Thyroid gland (tissue), 4 donors: ENCODE measurements around the gene AMOT. TPM values are rescaled to one million over a fixed set of nuclear protein-coding genes. Genes with fewer than 3 reads are reported as not detected.

Experiments
- DNase-seq, 2 donors: peaks; one replicate each; pipeline ENCODE4 v3.0.0-alpha.2; 2019
- H3K27ac ChIP-seq, 3 donors: fragments of 200-600 bp; sonication (generic); 1 replicate in 2 of 3; 2 replicates in 1 of 3; pipeline ENCODE4 v1.5.1; 2016 to 2019; ENCODE audit warnings: mild to moderate bottlenecking in 1 of 3, moderate library complexity in 1 of 3
- H3K27me3 ChIP-seq: fragments of 200-600 bp; sonication (generic); one replicate; pipeline ENCODE4 v1.5.1; 2019
- H3K36me3 ChIP-seq, 2 donors: fragments of 200-600 bp; sonication (generic); one replicate each; pipeline ENCODE4 v1.5.1; 2016 to 2019
- H3K4me1 ChIP-seq, 2 donors: fragments of 200-600 bp; sonication (generic); one replicate each; pipeline ENCODE4 v1.5.1; 2017 to 2019
- H3K4me3 ChIP-seq, 3 donors: fragments of 200-600 bp; sonication (generic); replicated peaks in 1 of 3; 1 replicate in 2 of 3; 2 replicates in 1 of 3; pipeline ENCODE4 v1.5.1; 2016; ENCODE audit warnings: mild to moderate bottlenecking in 1 of 3
- H3K9me3 ChIP-seq: fragments of 200-600 bp; sonication (generic); one replicate; pipeline ENCODE4 v1.5.1; 2017
- POLR2A ChIP-seq, 2 donors: fragments of 450-650 bp; IDR thresholded peaks; one replicate each; pipeline ENCODE4 v1.6.1; 2017; ENCODE audit warnings: antibody characterized with exemption in 2 of 2, mild to moderate bottlenecking in 2 of 2, moderate library complexity in 1 of 2
- WGBS, 2 donors: methylation state at CpG; one replicate each; pipeline ENCODE4 v1.1.5; 2017; 5-methylcytosine and 5-hydroxymethylcytosine counted together
- intact Hi-C: fragments of 100-400 bp; cut with DNase I; formaldehyde crosslinking; loops from one replicate; pipeline ENCODE4 v1.15.1; 2023
- total RNA-seq, 4 donors: library from RNA; depleted of rRNA; stranded (reverse); fragments of >200 nt; gene quantifications; one replicate each; pipeline ENCODE4 v1.2.3, GENCODE V29; 2016
- TF ChIP-seq, protein P1 (sequence below), 6 experiments: fragments of 200-600 bp in 3 of 6; fragments of 450-650 bp in 3 of 6; sonication (generic) in 3 of 6; IDR thresholded peaks; one replicate each; pipeline ENCODE4 v1.5.1; 2016 to 2019; ENCODE audit warnings: antibody characterized with exemption in 6 of 6, mild to moderate bottlenecking in 2 of 6, inconsistent platforms in 1 of 6, moderate library complexity in 1 of 6

The AMOT gene
- total RNA-seq, 4 donors from 2014 or later: 8.0 to 20.7 (median 14.1) TPM

DNA sequence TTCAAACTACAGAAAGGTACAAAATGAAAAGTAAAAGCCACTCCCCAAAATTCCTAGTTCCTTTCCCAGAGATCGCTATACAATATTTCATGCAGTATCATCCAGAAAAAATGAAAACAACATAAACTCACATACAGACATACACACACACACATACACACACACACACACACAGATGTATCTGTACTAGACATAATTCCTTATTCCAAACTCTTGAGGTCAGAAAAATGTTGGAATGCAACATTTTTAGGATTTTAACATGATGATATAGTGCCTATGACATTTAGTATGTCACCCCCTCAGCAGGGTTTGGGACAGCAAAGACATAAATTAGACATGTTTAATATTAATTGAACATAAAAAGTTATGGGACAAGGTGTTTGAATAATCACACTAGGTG lies 87.5 kb downstream of the AMOT start:
- intact Hi-C loops: no loop called here
- no peak for TF ChIP-seq POLR2A (IDR thresholded peaks at IDR 0.05)
- TF ChIP-seq, protein P1, sequence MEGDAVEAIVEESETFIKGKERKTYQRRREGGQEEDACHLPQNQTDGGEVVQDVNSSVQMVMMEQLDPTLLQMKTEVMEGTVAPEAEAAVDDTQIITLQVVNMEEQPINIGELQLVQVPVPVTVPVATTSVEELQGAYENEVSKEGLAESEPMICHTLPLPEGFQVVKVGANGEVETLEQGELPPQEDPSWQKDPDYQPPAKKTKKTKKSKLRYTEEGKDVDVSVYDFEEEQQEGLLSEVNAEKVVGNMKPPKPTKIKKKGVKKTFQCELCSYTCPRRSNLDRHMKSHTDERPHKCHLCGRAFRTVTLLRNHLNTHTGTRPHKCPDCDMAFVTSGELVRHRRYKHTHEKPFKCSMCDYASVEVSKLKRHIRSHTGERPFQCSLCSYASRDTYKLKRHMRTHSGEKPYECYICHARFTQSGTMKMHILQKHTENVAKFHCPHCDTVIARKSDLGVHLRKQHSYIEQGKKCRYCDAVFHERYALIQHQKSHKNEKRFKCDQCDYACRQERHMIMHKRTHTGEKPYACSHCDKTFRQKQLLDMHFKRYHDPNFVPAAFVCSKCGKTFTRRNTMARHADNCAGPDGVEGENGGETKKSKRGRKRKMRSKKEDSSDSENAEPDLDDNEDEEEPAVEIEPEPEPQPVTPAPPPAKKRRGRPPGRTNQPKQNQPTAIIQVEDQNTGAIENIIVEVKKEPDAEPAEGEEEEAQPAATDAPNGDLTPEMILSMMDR (IDR thresholded peaks at IDR 0.05): no peak
- no peaks in the 10 kb centered on the region for H3K36me3 ChIP-seq
- H3K27ac ChIP-seq: no peak overlapping the region
- H3K4me1 ChIP-seq: no peaks in the 10 kb centered on the region
- no peak for DNase-seq
- no peaks in the 10 kb centered on the region for H3K9me3 ChIP-seq
- WGBS, 2 donors: 83 to 91% methylated on average over 1 of the region's 1 CpG
- no peak overlapping the region for H3K4me3 ChIP-seq
- H3K27me3 ChIP-seq: no peaks in the 10 kb centered on the region

- H3K27me3 ChIP-seq: no peaks in the 10 kb centered on the region
- H3K4me3 ChIP-seq: no peak overlapping the region
- intact Hi-C loops: no loop called here
- H3K27ac ChIP-seq: no peak overlapping the region
- DNase-seq: no peak
- no peaks in the 10 kb centered on the region for H3K9me3 ChIP-seq
- H3K36me3 ChIP-seq: no peaks in the 10 kb centered on the region
- H3K4me1 ChIP-seq: no peaks in the 10 kb centered on the region
- 58 to 75% methylated on average over 2 of the region's 2 CpGs for WGBS, 2 donors
- TF ChIP-seq, protein P1 (IDR thresholded peaks at IDR 0.05): no peak
- TF ChIP-seq POLR2A (IDR thresholded peaks at IDR 0.05): no peak
These were observed 89.6 kb downstream of the AMOT start for GRCh38 chrX:112751076-112751475.

DNA sequence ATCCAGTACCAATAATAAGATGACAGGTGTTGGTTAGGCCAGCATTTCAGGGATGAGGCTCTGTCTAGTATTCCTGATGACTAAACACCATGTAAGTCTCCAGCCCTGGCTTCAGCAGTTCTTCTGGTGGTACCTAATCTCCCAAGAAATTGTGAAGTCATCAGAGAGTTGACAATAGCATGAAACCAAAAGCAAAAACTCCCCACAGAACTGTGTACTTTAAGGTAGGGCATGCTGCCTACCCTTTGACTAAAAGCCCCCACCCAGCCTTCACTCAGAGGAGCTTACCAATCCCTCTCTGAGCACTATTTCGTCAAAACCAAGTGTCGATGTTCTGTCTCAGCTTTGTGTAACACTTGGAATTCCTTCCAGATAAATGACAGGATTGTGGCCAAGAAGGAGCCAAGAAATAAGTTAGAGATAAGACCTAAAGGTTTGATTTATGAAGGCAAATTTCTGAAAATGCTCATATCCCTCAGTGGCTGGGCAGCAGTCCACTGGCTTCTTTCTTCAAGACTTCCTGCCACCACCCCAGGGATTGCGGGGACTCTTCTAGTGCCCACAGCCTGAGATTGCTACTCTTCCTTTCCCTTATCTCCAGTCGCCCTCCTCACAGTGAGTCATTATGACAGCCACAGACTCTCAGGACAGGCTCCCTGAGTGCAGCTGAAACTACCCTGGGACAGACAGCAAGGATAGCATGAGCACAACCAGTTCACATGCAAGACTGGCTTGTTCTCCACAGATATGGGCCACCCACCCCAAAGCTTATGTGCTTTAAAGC lies 93.6 kb downstream of the AMOT start:
- Histone ChIP-seq H3K4me3 (no peak overlapping the region), H3K27ac (no peak overlapping the region), H3K9me3 (no peaks in the 10 kb centered on the region), H3K27me3 (no peaks in the 10 kb centered on the region), H3K4me1 (no peaks in the 10 kb centered on the region), H3K36me3 (no peaks in the 10 kb centered on the region)
- 75 to 90% methylated on average over 3 to 4 of the region's 4 CpGs for WGBS, 2 donors
- intact Hi-C loops: no loop called here
- TF ChIP-seq, protein P1 (IDR thresholded peaks at IDR 0.05): no peak
- TF ChIP-seq POLR2A (IDR thresholded peaks at IDR 0.05): no peak
- DNase-seq: no peak

DNA sequence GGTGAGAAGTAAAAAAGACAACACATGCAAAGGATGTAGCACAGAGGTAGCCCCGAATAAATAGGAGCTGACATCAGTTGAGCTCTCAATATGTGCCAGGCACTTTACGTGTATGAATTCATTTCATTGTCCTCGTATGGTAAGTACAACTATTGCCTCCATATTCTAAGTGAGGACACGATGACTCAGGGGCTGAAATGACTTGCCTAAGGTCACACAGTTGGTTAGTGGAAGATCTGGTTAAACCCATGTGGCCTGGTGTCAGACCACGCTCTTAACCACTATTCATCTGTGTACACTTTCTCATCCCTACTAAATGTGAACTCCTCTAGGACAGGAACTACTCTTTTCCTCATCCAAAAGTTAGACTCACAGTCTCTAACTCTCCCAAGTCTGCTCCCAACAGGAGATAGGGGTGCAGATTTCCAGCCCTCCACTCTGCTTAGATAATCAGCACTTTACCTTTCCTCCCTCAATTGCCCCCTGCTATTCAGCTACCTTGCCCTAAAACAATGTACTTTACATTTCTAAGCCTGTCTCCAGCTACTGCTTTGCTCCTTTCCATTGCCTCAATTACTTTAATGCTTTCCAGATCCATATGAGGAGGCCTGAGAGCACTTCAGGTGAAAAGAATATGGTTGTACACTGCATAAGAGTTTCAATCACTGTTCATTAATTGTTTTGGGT lies 102.1 kb downstream of the AMOT start:
- TF ChIP-seq, protein P1 (IDR thresholded peaks at IDR 0.05): no peak
- no peak for TF ChIP-seq POLR2A (IDR thresholded peaks at IDR 0.05)
- Histone ChIP-seq H3K27me3 (no peaks in the 10 kb centered on the region), H3K27ac (no peak overlapping the region), H3K4me3 (no peak overlapping the region), H3K4me1 (no peaks in the 10 kb centered on the region), H3K9me3 (no peaks in the 10 kb centered on the region), H3K36me3 (no peaks in the 10 kb centered on the region)
- intact Hi-C loops: no loop called here
- no peak for DNase-seq
- WGBS, 2 donors: 92 to 97% methylated on average over 5 of the region's 5 CpGs

DNA sequence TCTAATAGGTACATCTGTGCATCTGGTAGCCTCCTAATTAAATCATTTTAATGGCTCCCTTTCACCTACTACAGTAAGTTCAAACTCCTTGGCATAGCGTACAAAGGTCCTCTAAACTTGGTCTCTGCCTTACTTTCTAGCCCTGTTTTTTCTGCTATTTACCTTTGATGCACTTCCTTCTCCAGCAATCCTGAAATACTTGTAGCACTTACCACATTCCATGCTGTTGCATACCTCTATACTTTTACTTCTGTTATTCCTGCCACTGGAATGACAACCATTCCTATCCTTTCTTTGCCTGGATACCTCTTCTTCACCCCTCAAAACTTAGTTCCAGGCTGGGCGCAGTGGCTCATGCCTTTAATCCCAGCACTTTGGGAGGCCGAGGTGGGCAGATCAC lies 104.3 kb downstream of the AMOT start:
- H3K9me3 ChIP-seq: no peaks in the 10 kb centered on the region
- no peaks in the 10 kb centered on the region for H3K36me3 ChIP-seq
- H3K27me3 ChIP-seq: no peaks in the 10 kb centered on the region
- 91 to 93% methylated on average over 3 of the region's 3 CpGs for WGBS, 2 donors
- intact Hi-C loops: no loop called here
- TF ChIP-seq, protein P1 (IDR thresholded peaks at IDR 0.05): no peak
- TF ChIP-seq POLR2A (IDR thresholded peaks at IDR 0.05): no peak
- H3K4me3 ChIP-seq: no peak overlapping the region
- no peak overlapping the region for H3K27ac ChIP-seq
- DNase-seq: no peak
- H3K4me1 ChIP-seq: no peaks in the 10 kb centered on the region
